MG63 (cell line): Measurements from ENCODE around the gene TRIM37. TPM values are rescaled to one million over a fixed set of nuclear protein-coding genes. Genes with fewer than 3 reads are reported as not detected.
"Not testable (repeated sequence)": the region's sequence is repeated elsewhere in the genome, so short reads cannot be mapped to it uniquely, and the experiment has no call there.

Experiments used
- DNase-seq: peaks from one replicate; pipeline ENCODE4 v3.0.0-alpha.2; 2020
- H3K27me3 ChIP-seq: fragments of 250-450 bp; sonication (Bioruptor Pico); 2 replicates; pipeline ENCODE4 v1.5.1; 2020; ENCODE audit warnings: mild to moderate bottlenecking, moderate library complexity
- H3K36me3 ChIP-seq: fragments of 250-450 bp; sonication (Bioruptor Pico); 2 replicates; pipeline ENCODE4 v1.5.1; 2020; ENCODE audit warnings: mild to moderate bottlenecking, moderate library complexity
- H3K4me3 ChIP-seq: fragments of 250-450 bp; sonication (Bioruptor Pico); 2 replicates; pipeline ENCODE4 v1.5.1; 2020; ENCODE audit warnings: mild to moderate bottlenecking, moderate library complexity
- H3K9me3 ChIP-seq: fragments of 250-450 bp; sonication (Bioruptor Pico); 2 replicates; pipeline ENCODE4 v1.5.1; 2020; ENCODE audit warnings: mild to moderate bottlenecking, moderate library complexity
- total RNA-seq: library from RNA; depleted of rRNA; stranded (reverse); fragments of >200 nt; shearing (Covaris generic); gene quantifications from 2 replicates; pipeline ENCODE4 v1.2.3, GENCODE V29; 2014; ENCODE audit warnings: low replicate concordance

The TRIM37 gene
- total RNA-seq, 1 experiment from 2014 or later, result 10.6 TPM

GRCh38 chr17:58991718-58992331 is 114.9 kb downstream of the TRIM37 start:
- DNase-seq, result no peak
- H3K4me3 ChIP-seq, result no peak overlapping the region
- H3K36me3 ChIP-seq, result peaks cover 44% of the 10 kb centered on the region
- no peaks in the 10 kb centered on the region for H3K27me3 ChIP-seq
- H3K9me3 ChIP-seq, result peaks cover 9% of the 10 kb centered on the region

GRCh38 chr17:58989629-58990028 is 117.1 kb downstream of the TRIM37 start:
- Histone ChIP-seq H3K27me3 (no peaks in the 10 kb centered on the region), H3K36me3 (peaks cover 31% of the 10 kb centered on the region), H3K4me3 (no peak overlapping the region), H3K9me3 (peaks cover 9% of the 10 kb centered on the region)
- DNase-seq, result no peak

GRCh38 chr17:58985971-58986370 is 120.7 kb downstream of the TRIM37 start:
- Histone ChIP-seq H3K9me3 (0 out of 2 replicates have a peak, but pooled peaks cover 3% of the 10 kb centered on the region), H3K27me3 (no peaks in the 10 kb centered on the region), H3K36me3 (peaks cover 3% of the 10 kb centered on the region; the same call in 1 of the 2 replicates), H3K4me3 (no peak overlapping the region)
- no peak for DNase-seq

DNA sequence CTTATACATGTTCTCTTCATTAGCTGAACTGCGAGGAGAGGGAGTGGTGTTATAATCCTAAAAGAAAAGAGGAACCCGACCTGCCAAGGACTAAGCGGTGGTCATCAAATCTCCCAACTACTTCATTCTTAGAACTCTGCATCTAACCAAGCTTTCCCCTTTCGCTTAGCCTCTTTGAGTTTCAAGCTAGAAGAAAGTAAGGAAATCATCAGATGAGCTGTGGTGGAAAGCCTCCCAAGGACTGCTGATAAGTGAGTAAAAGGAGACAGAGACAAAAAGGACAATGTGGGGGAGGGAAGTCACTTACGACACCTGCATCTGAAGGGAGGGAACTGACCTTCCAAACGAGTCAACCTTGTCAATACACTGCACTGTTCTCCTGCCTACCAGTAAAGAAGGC is 121.3 kb downstream of the TRIM37 start:
- Histone ChIP-seq H3K9me3 (0 out of 2 replicates have a peak, but pooled peaks cover 3% of the 10 kb centered on the region), H3K27me3 (no peaks in the 10 kb centered on the region), H3K4me3 (no peak overlapping the region), H3K36me3 (peaks cover 3% of the 10 kb centered on the region; the same call in 1 of the 2 replicates)
- no peak for DNase-seq

DNA sequence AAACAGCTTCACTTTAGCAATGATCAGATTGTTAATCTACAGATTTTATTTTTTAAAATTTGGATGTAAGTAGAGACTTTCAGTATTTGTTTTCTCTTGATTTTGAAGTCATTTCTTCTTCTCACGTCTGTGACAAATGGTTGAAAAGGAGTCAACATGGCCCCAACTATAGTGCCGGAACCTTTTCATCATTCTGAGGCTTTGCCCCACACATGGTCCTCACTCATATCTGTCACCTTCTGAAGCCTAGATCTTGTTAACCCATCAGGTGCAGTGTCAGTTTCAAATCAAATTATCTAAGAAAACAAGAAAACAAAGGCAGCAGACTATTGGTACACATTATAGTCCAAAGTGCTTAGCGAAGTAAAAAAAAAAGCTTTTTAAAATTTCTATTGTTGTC is 124.1 kb downstream of the TRIM37 start:
- DNase-seq, result no peak
- no peaks in the 10 kb centered on the region for H3K36me3 ChIP-seq
- no peaks in the 10 kb centered on the region for H3K27me3 ChIP-seq
- H3K9me3 ChIP-seq, result no peaks in the 10 kb centered on the region
- H3K4me3 ChIP-seq, result no peak overlapping the region

DNA sequence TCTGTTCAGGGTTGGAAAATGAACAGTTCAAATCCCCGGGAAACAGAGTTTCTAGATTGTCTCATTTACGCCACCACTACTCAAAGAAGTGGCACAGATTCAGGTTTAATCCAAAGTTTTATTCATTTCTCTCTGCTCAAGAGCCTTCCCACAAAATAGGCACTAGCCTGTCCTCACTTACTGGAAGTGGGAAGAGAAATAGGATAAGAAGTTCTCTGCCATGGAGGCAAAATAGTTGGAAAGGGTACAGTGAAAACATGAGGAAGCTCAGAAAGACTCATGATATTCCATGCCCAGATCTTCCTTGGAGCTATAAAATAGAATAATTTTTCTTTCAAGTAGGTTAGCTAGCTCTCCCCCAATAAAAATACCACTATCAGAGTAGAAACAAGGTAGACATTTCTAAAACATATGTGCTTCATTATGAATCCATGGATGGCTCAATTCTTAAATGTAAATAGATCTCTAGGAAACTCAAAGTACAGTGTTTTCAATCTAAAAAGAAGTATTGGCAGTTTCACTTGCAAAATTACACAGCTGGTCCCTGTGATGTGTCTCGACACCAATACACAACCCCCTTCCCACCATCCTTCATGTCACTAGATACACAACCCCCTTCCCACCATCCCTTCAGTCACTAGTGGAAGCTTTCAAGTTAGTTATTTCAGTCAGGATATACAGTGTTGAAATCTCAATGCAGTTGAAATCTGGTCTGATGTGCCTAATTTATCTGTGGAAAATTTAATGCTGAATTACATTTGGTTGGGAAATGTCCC is 125.8 kb downstream of the TRIM37 start:
- Histone ChIP-seq H3K4me3 (no peak overlapping the region), H3K36me3 (no peaks in the 10 kb centered on the region), H3K9me3 (no peaks in the 10 kb centered on the region), H3K27me3 (no peaks in the 10 kb centered on the region)
- DNase-seq, result no peak

- H3K4me3 ChIP-seq, result no peak overlapping the region
- no peak for DNase-seq
- H3K27me3 ChIP-seq, result no peaks in the 10 kb centered on the region
- no peaks in the 10 kb centered on the region for H3K9me3 ChIP-seq
- H3K36me3 ChIP-seq, result no peaks in the 10 kb centered on the region
Measured at GRCh38 chr17:58976541-58976940, 130.1 kb downstream of the TRIM37 start.

DNA sequence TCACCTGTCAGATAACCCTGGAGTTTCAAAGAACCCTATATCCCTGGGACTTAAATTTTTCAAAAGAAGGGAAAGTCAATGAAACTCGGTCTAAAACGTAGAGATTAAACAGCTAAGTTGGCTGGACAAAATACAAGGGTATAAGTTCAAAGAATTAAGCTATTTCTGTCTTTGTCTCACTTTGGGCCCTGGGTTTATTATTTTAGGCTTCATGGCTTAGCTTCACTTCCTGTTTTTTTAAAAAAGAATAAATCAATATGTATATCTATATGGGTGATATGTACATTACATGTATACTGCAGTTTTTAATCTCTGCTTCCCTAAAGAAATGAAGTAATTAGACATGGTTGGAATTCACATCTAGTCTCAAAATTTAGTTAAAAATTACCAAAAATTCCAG is 132.3 kb downstream of the TRIM37 start:
- no peak for DNase-seq
- H3K9me3 ChIP-seq, result no peaks in the 10 kb centered on the region
- no peaks in the 10 kb centered on the region for H3K27me3 ChIP-seq
- H3K36me3 ChIP-seq, result no peaks in the 10 kb centered on the region
- H3K4me3 ChIP-seq, result no peak overlapping the region

DNA sequence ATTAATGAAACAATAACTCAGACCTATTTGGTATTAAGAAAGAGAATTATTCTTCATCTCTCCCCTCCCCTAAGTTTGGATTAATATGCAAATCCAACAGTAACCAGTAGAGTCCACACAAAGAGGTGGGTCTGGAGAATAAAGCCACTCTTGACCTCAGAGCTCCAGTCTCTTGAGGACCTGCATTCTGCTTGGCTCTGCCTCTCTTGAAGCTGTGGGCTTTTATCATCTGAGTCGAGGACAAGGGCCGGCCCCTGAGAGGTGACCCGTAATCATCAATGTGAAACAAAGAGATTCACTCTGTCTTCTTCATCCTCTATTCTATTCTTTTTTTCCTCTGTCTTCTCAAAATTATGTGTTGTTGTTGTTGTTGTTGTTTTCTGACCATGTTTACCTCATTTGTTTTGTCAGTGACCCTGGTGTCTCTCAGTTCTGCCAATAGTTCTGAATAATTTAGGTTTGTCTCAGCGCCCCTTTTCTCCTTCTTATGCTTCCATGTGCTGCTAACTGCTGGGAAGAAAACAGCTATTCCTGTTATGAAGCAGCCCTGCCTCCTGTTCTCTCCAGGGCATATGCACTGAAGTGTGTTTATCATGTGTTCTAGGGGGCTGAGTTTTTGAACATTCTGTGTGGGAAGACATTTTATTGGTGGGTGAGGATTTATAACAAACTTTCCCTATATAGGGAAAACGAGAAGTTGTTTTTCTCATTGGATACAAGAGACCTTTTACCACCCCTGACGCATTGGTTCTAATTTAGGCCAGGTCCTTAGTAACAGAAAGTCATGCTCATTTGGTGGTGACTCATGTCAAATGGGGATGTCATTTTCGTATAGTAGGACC is 135.8 kb downstream of the TRIM37 start:
- H3K9me3 ChIP-seq, result no peaks in the 10 kb centered on the region
- H3K36me3 ChIP-seq, result no peaks in the 10 kb centered on the region
- DNase-seq, result no peak
- no peak overlapping the region for H3K4me3 ChIP-seq
- no peaks in the 10 kb centered on the region for H3K27me3 ChIP-seq

GRCh38 chr17:58969612-58970011 is 137.1 kb downstream of the TRIM37 start:
- Histone ChIP-seq H3K27me3 (no peaks in the 10 kb centered on the region), H3K4me3 (no peak overlapping the region), H3K9me3 (no peaks in the 10 kb centered on the region), H3K36me3 (no peaks in the 10 kb centered on the region)
- no peak for DNase-seq

- no peak overlapping the region for H3K4me3 ChIP-seq
- DNase-seq, result no peak
- H3K9me3 ChIP-seq, result no peaks in the 10 kb centered on the region
- no peaks in the 10 kb centered on the region for H3K36me3 ChIP-seq
- H3K27me3 ChIP-seq, result no peaks in the 10 kb centered on the region
Measured at GRCh38 chr17:58969156-58969555, 137.5 kb downstream of the TRIM37 start.

- H3K9me3 ChIP-seq, result no peaks in the 10 kb centered on the region
- no peaks in the 10 kb centered on the region for H3K36me3 ChIP-seq
- H3K27me3 ChIP-seq, result no peaks in the 10 kb centered on the region
- H3K4me3 ChIP-seq, result no peak overlapping the region
- no peak for DNase-seq
Measured at GRCh38 chr17:58968426-58969061, 138.1 kb downstream of the TRIM37 start.

GRCh38 chr17:58966208-58966607 is 140.5 kb downstream of the TRIM37 start:
- no peaks in the 10 kb centered on the region for H3K9me3 ChIP-seq
- no peak for DNase-seq
- no peaks in the 10 kb centered on the region for H3K27me3 ChIP-seq
- H3K36me3 ChIP-seq, result no peaks in the 10 kb centered on the region
- no peak overlapping the region for H3K4me3 ChIP-seq

GRCh38 chr17:58965221-58965620 is 141.5 kb downstream of the TRIM37 start:
- H3K4me3 ChIP-seq, result no peak overlapping the region
- DNase-seq, result no peak

DNA sequence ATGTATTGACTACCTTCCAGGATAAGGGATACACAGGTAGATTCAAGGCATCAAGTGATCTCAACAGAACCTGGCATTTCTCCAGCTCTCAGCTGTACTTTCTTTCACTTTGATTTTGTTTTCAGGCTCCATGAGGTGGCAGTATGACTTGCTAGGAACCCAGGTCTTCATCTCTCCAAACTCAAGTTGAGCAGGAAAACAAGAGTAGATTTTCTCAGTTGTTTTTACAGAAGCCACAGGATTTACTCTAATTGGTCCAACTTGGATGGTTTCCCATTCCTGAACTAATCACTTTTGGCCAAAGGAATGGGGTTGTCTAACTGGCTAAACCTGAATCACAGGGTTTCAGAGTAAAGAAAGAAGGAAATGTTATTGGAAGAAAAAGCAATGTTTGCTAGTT is 146.6 kb downstream of the TRIM37 start:
- Histone ChIP-seq H3K9me3 (no peaks in the 10 kb centered on the region), H3K36me3 (no peaks in the 10 kb centered on the region), H3K27me3 (no peaks in the 10 kb centered on the region), H3K4me3 (no peak overlapping the region)
- peak; percentile 17 for DNase-seq

More at GRCh38 chr17:58965221-58965620, 141.5 kb downstream of the TRIM37 start:
- no peaks in the 10 kb centered on the region for H3K36me3 ChIP-seq
- no peaks in the 10 kb centered on the region for H3K9me3 ChIP-seq
- no peaks in the 10 kb centered on the region for H3K27me3 ChIP-seq

GRCh38 chr17:58957725-58958073 is 149.0 kb downstream of the TRIM37 start:
- H3K27me3 ChIP-seq, H3K36me3 ChIP-seq, H3K4me3 ChIP-seq, H3K9me3 ChIP-seq: not testable (repeated sequence)
- DNase-seq, result peak; percentile 19
